C4-2B (cell line): Measurements from ENCODE around the gene FAAH2.
"Not testable (repeated sequence)": the region's sequence is repeated elsewhere in the genome, so short reads cannot be mapped to it uniquely, and the experiment has no call there.

ENCODE experiments used
- CTCF ChIP-seq: fragments of 450-650 bp; conservative IDR thresholded peaks from 2 replicates; pipeline ENCODE4 v1.5.1; 2017; ENCODE audit warnings: mild to moderate bottlenecking
- ZFX ChIP-seq: fragments of 450-650 bp; IDR thresholded peaks from 2 replicates; pipeline ENCODE4 v1.6.1; 2017

DNA sequence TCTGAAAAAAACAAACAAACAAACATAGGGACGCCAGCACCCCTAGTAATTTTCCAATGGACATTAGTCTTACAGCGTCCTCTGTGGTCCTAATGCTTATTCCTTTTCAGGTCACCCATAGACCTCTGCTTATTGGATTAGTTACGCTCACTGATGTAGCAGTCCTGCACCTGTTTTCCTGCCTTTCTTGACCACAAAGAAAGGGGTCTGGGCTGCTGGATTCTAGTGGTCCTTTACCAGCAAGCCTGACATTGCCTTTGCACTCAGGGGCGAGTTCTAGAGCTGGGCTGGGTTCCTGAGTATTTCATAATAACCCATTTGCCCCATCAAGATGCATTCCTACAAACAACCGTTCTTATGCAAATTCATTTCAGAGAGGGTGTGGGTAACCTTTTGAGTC is 116.7 kb downstream of the FAAH2 start:
- not testable (repeated sequence) for TF ChIP-seq CTCF, ZFX
